GM12873 (cell line): ENCODE results near the gene MLN.

Source experiments
- CTCF ChIP-seq: IDR thresholded peaks from 2 replicates; pipeline ENCODE4 v1.5.1; 2012; ENCODE audit warnings: low read depth, mild to moderate bottlenecking, moderate library complexity, low read length, control low read depth; ENCODE audit not compliant: insufficient read depth; ENCODE audit errors: missing control alignments

The MLN gene

GRCh38 chr6:33762713-33763112, 41.1 kb downstream of the MLN start:
- no peak for TF ChIP-seq CTCF

- TF ChIP-seq CTCF, result peak; percentile 75
Measured at GRCh38 chr6:33761922-33762629, 41.7 kb downstream of the MLN start.

GRCh38 chr6:33761581-33761921, 42.3 kb downstream of the MLN start:
- TF ChIP-seq CTCF, result no peak

GRCh38 chr6:33759887-33760629, 43.7 kb downstream of the MLN start:
- TF ChIP-seq CTCF, result no peak

- no peak for TF ChIP-seq CTCF
Measured at GRCh38 chr6:33758815-33759216, 45.0 kb downstream of the MLN start.

- TF ChIP-seq CTCF, result no peak
Measured at GRCh38 chr6:33757906-33758305, 45.9 kb downstream of the MLN start.

GRCh38 chr6:33757113-33757512, 46.7 kb downstream of the MLN start:
- no peak for TF ChIP-seq CTCF
